Stimulated activated CD8-positive, alpha-beta memory T cell treated with anti-CD3 and anti-CD28 coated beads, Interleukin-4, amount 100 ng/mL, for 48 hours (primary cell): ENCODE results near the gene IL22RA2.

ENCODE experiments used
- DNase-seq: peaks from one replicate; pipeline ENCODE4 v3.0.0-alpha.2; 2020

The IL22RA2 gene

GRCh38 chr6:137193256-137194070 is 20.0 kb upstream of the IL22RA2 start:
- no peak for DNase-seq

- DNase-seq = no peak
Measured at GRCh38 chr6:137192821-137193220, 19.4 kb upstream of the IL22RA2 start.

- DNase-seq = no peak
Measured at GRCh38 chr6:137191670-137192069, 18.2 kb upstream of the IL22RA2 start.

- no peak for DNase-seq
Measured at GRCh38 chr6:137191236-137191635, 17.8 kb upstream of the IL22RA2 start.

GRCh38 chr6:137190583-137191094 is 17.2 kb upstream of the IL22RA2 start:
- DNase-seq = no peak

- no peak for DNase-seq
Measured at GRCh38 chr6:137188855-137189254, 15.4 kb upstream of the IL22RA2 start.

GRCh38 chr6:137185290-137185689 is 11.8 kb upstream of the IL22RA2 start:
- DNase-seq = no peak

GRCh38 chr6:137182654-137183073 is 9.2 kb upstream of the IL22RA2 start:
- no peak for DNase-seq

GRCh38 chr6:137181891-137182653 is 8.6 kb upstream of the IL22RA2 start:
- DNase-seq = no peak

GRCh38 chr6:137177611-137178010 is 4.2 kb upstream of the IL22RA2 start:
- no peak for DNase-seq

- DNase-seq = no peak
Measured at GRCh38 chr6:137176729-137177128, 3.3 kb upstream of the IL22RA2 start.

- no peak for DNase-seq
Measured at GRCh38 chr6:137175868-137176245, 2.4 kb upstream of the IL22RA2 start.

- DNase-seq = no peak
Measured at GRCh38 chr6:137175157-137175867, 1.9 kb upstream of the IL22RA2 start.

- DNase-seq = no peak
Measured at GRCh38 chr6:137172734-137173431, 561 bp downstream of the IL22RA2 start.

- DNase-seq = no peak
Measured at GRCh38 chr6:137171824-137172733, 1.4 kb downstream of the IL22RA2 start.

GRCh38 chr6:137171053-137171374 is 2.4 kb downstream of the IL22RA2 start:
- no peak for DNase-seq

GRCh38 chr6:137170266-137171052 is 3.0 kb downstream of the IL22RA2 start:
- no peak for DNase-seq

- no peak for DNase-seq
Measured at GRCh38 chr6:137167702-137168377, 5.6 kb downstream of the IL22RA2 start.

GRCh38 chr6:137166247-137167098 is 7.0 kb downstream of the IL22RA2 start:
- DNase-seq = no peak
